GM23248 (cell line): ENCODE results near the gene ESPNL.

Experiments
- EZH2 ChIP-seq: fragments of 200-600 bp; sonication (generic); IDR thresholded peaks from 2 replicates; pipeline ENCODE4 v1.6.1; 2018; ENCODE audit warnings: antibody characterized with exemption, mild to moderate bottlenecking; ENCODE audit not compliant: insufficient read depth, poor library complexity, severe bottlenecking
- EZH2phosphoT487 ChIP-seq: fragments of 200-600 bp; sonication (generic); IDR thresholded peaks from 2 replicates; pipeline ENCODE4 v1.6.1; 2018; ENCODE audit warnings: antibody characterized with exemption, moderate library complexity, mild to moderate bottlenecking, low read depth; ENCODE audit not compliant: insufficient read depth

DNA sequence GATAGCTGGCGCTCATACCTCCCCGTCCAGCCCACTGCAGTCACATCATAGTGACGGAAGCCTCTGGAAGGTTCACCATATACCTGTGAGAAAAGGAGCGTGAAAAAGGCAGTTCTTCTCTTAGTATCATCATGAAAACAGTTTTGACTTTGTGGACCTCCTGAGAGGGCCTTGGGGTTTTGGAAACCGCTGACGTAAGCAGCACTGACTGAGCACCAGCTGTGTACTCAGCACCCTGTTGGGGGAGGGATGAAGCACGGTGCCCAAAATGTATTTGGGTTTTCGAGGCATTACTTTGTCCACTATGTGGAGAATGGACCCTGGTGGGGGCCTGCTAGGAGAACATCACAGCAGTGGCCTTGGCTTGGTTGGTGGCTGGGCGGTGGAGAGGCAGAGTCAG is 33.9 kb upstream of the ESPNL start:
- TF ChIP-seq EZH2 (no peak), EZH2phosphoT487 (no peak)
